HepG2 (cell line): Measurements from ENCODE around the gene PRKAR1B. TPM values are rescaled to one million over a fixed set of nuclear protein-coding genes. Genes with fewer than 3 reads are reported as not detected.

Experiments used
- BRD4 ChIP-seq: sonication (generic); formaldehyde crosslinking; IDR thresholded peaks from 2 replicates; pipeline ENCODE4 v1.4.0; 2020; ENCODE audit warnings: missing genetic modification reagents
- CREM ChIP-seq, 2 experiments: sonication (generic) in 1 of 2; formaldehyde crosslinking in 1 of 2; IDR thresholded peaks; 2 replicates each; pipeline versions ENCODE4 v1.4.0 to v1.6.1; 2016 to 2020; ENCODE audit warnings: antibody characterized with exemption in 1 of 2, mild to moderate bottlenecking in 1 of 2, missing genetic modification reagents in 1 of 2
- FOXC1 ChIP-seq: sonication (generic); formaldehyde crosslinking; IDR thresholded peaks from 2 replicates; pipeline ENCODE4 v1.8.0; 2022; ENCODE audit warnings: mild to moderate bottlenecking, missing genetic modification reagents, borderline replicate concordance
- GATAD1 ChIP-seq: IDR thresholded peaks from 2 replicates; pipeline ENCODE4 v1.6.1; 2016; ENCODE audit warnings: missing genetic modification reagents, missing compliant biosample characterization
- HNRNPK ChIP-seq: fragments of 200-400 bp; formaldehyde crosslinking; IDR thresholded peaks from 2 replicates; pipeline ENCODE4 v1.6.1; 2018; ENCODE audit warnings: low read length, low read depth, moderate library complexity, mild to moderate bottlenecking; ENCODE audit not compliant: poor library complexity, severe bottlenecking
- KDM3A ChIP-seq: IDR thresholded peaks from 2 replicates; pipeline ENCODE4 v1.6.1; 2018; ENCODE audit warnings: low read depth, missing compliant biosample characterization
- MLLT10 ChIP-seq: sonication (generic); formaldehyde crosslinking; IDR thresholded peaks from 2 replicates; pipeline ENCODE4 v1.4.0; 2020; ENCODE audit warnings: missing genetic modification reagents
- MZF1 ChIP-seq: sonication (generic); formaldehyde crosslinking; IDR thresholded peaks from 2 replicates; pipeline ENCODE4 v1.8.1; 2023; ENCODE audit warnings: mild to moderate bottlenecking, missing genetic modification reagents, borderline replicate concordance
- PHF8 ChIP-seq: sonication (generic); formaldehyde crosslinking; IDR thresholded peaks from 2 replicates; pipeline ENCODE4 v1.5.0; 2020; ENCODE audit warnings: missing genetic modification reagents
- RBFOX2 ChIP-seq: fragments of 200-400 bp; formaldehyde crosslinking; IDR thresholded peaks from 2 replicates; pipeline ENCODE4 v1.6.1; 2017; ENCODE audit warnings: low read depth, mild to moderate bottlenecking, low read length
- SAP130 ChIP-seq: IDR thresholded peaks from 2 replicates; pipeline ENCODE4 v1.6.1; 2016; ENCODE audit warnings: low read depth
- TCF7 ChIP-seq: sonication (generic); IDR thresholded peaks from 2 replicates; pipeline ENCODE4 v1.6.1; 2016; ENCODE audit warnings: antibody characterized with exemption, low read depth
- TEAD2 ChIP-seq: sonication (generic); formaldehyde crosslinking; IDR thresholded peaks from 2 replicates; pipeline ENCODE4 v1.9.0; 2021; ENCODE audit warnings: missing genetic modification reagents
- ZNF136 ChIP-seq: sonication (generic); formaldehyde crosslinking; IDR thresholded peaks from 2 replicates; pipeline ENCODE4 v1.8.1; 2022; ENCODE audit warnings: low read depth, mild to moderate bottlenecking, moderate library complexity, missing genetic modification reagents
- ZNF3 ChIP-seq: IDR thresholded peaks from 2 replicates; pipeline ENCODE4 v1.7.0; 2017; ENCODE audit warnings: inconsistent platforms
- ZNF451 ChIP-seq: sonication (generic); formaldehyde crosslinking; IDR thresholded peaks from 2 replicates; pipeline ENCODE4 v1.5.0; 2020; ENCODE audit warnings: mild to moderate bottlenecking, missing genetic modification reagents
- ZNF652 ChIP-seq: IDR thresholded peaks from 2 replicates; pipeline ENCODE4 v1.6.1; 2016; ENCODE audit warnings: low read depth, borderline replicate concordance
- polyA plus RNA-seq, 8 experiments: library from polyadenylated mRNA; depleted of rRNA in 3 of 8; stranded (reverse) in 7 of 8; unstranded in 1 of 8; fragments of >200 nt; fragmentation: Illumina TruSeq in 4 of 8; extraction: Trizol in 4 of 8; gene quantifications; 2 replicates each; pipeline versions ENCODE4 v1.2.1 to v1.2.3, GENCODE V29; 2011 to 2016; ENCODE audit warnings: low read depth in 4 of 8, missing spikeins in 1 of 8, mixed read lengths in 1 of 8; ENCODE audit not compliant: insufficient read depth in 1 of 8
- total RNA-seq, 5 experiments: library from RNA; depleted of rRNA; stranded (reverse); fragments of >200 nt; fragmentation: Illumina TruSeq; extraction: Trizol; gene quantifications; 2 replicates each; pipeline ENCODE4 v1.2.3, GENCODE V29; 2016; ENCODE audit warnings: low read depth in 1 of 5
- TF ChIP-seq, protein P1 (sequence below): sonication (generic); formaldehyde crosslinking; IDR thresholded peaks from 2 replicates; pipeline ENCODE4 v1.5.1; 2020; ENCODE audit warnings: missing genetic modification reagents, mild to moderate bottlenecking, borderline replicate concordance
- TF ChIP-seq, protein P2 (sequence below): fragments of 450-650 bp; IDR thresholded peaks from 2 replicates; pipeline ENCODE4 v1.6.1; 2017; ENCODE audit warnings: mild to moderate bottlenecking
- TF ChIP-seq, protein P3 (sequence below): sonication (generic); formaldehyde crosslinking; IDR thresholded peaks from 2 replicates; pipeline ENCODE4 v1.4.0; 2020; ENCODE audit warnings: missing genetic modification reagents
- TF ChIP-seq, protein P4 (sequence below): fragments of 450-650 bp; IDR thresholded peaks from 2 replicates; pipeline ENCODE4 v1.6.1; 2016
- TF ChIP-seq, protein P5 (sequence below): sonication (generic); formaldehyde crosslinking; conservative IDR thresholded peaks from 2 replicates; pipeline ENCODE4 v1.8.0; 2022; ENCODE audit warnings: low read depth, missing genetic modification reagents
- TF ChIP-seq, protein P6 (sequence below): sonication (generic); formaldehyde crosslinking; IDR thresholded peaks from 2 replicates; pipeline ENCODE4 v1.8.1; 2023; ENCODE audit warnings: mild to moderate bottlenecking, missing genetic modification reagents, borderline replicate concordance

Gene PRKAR1B
- total and polyA plus RNA-seq, 2 of the 13 experiments (the other 11 are each of a cell fraction or from before 2014, with no cell fraction given) = 7.9 to 28.2 TPM

DNA sequence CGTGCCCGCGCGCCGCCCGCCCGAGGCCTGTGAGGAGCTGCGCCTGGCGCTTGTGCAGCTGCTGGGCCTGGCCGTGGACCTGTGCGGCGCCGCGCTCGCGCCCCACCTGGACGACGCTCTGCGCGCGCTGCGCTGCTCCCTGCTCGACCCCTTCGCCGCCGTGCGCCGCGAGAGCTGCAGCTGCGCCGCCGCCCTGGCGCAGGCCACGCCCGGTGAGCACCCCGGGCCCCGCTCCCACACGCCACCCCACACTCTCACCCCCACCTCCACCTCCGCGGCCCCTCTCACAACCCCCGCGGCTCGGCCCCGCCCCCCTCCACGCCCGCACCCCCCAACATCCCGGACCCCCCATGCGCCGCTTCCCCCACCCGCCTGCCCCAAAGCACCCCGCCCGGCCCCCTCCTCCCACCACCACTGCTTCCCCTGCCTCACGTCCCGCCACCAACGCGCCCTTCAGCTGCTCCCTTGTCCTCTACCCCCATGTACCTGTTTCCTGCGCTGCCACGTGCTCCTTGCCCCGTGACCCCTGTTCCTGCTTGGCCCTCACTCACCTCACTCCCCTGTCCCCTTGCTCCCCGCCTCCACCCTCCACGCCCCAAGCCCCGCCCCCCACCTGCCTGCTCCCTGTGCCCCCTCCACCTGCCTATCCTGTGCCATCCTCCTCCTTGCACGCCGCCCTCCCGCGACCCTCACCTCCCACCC is at the start of gene PRKAR1B (continued):
- no peak for TF ChIP-seq RBFOX2
- TF ChIP-seq TEAD2 (CRISPR knock-in tag) = no peak
- no peak for TF ChIP-seq PHF8 (CRISPR knock-in tag)
- 0 out of 2 replicates have a peak, but pooled peaks have one; percentile 33 for TF ChIP-seq SAP130
- TF ChIP-seq, protein P1, sequence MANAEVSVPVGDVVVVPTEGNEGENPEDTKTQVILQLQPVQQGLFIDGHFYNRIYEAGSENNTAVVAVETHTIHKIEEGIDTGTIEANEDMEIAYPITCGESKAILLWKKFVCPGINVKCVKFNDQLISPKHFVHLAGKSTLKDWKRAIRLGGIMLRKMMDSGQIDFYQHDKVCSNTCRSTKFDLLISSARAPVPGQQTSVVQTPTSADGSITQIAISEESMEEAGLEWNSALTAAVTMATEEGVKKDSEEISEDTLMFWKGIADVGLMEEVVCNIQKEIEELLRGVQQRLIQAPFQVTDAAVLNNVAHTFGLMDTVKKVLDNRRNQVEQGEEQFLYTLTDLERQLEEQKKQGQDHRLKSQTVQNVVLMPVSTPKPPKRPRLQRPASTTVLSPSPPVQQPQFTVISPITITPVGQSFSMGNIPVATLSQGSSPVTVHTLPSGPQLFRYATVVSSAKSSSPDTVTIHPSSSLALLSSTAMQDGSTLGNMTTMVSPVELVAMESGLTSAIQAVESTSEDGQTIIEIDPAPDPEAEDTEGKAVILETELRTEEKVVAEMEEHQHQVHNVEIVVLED = no peak
- TF ChIP-seq TCF7 = no peak
- no peak for TF ChIP-seq MLLT10
- no peak for TF ChIP-seq ZNF451
- TF ChIP-seq, protein P2, sequence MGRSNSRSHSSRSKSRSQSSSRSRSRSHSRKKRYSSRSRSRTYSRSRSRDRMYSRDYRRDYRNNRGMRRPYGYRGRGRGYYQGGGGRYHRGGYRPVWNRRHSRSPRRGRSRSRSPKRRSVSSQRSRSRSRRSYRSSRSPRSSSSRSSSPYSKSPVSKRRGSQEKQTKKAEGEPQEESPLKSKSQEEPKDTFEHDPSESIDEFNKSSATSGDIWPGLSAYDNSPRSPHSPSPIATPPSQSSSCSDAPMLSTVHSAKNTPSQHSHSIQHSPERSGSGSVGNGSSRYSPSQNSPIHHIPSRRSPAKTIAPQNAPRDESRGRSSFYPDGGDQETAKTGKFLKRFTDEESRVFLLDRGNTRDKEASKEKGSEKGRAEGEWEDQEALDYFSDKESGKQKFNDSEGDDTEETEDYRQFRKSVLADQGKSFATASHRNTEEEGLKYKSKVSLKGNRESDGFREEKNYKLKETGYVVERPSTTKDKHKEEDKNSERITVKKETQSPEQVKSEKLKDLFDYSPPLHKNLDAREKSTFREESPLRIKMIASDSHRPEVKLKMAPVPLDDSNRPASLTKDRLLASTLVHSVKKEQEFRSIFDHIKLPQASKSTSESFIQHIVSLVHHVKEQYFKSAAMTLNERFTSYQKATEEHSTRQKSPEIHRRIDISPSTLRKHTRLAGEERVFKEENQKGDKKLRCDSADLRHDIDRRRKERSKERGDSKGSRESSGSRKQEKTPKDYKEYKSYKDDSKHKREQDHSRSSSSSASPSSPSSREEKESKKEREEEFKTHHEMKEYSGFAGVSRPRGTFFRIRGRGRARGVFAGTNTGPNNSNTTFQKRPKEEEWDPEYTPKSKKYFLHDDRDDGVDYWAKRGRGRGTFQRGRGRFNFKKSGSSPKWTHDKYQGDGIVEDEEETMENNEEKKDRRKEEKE = no peak
- TF ChIP-seq BRD4 (CRISPR knock-in tag) = no peak
- no peak for TF ChIP-seq ZNF652
- no peak for TF ChIP-seq FOXC1 (CRISPR knock-in tag)
- no peak for TF ChIP-seq CREM (IDR thresholded peaks at IDR 0.05)
- no peak for TF ChIP-seq CREM (CRISPR knock-in tag; IDR thresholded peaks at IDR 0.05)
- TF ChIP-seq KDM3A (CRISPR knock-in tag) = no peak
- TF ChIP-seq ZNF136 = no peak
- no peak for TF ChIP-seq MZF1 (CRISPR knock-in tag)
- TF ChIP-seq, protein P3, sequence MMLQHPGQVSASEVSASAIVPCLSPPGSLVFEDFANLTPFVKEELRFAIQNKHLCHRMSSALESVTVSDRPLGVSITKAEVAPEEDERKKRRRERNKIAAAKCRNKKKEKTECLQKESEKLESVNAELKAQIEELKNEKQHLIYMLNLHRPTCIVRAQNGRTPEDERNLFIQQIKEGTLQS (CRISPR knock-in tag) = no peak
- TF ChIP-seq, protein P4, sequence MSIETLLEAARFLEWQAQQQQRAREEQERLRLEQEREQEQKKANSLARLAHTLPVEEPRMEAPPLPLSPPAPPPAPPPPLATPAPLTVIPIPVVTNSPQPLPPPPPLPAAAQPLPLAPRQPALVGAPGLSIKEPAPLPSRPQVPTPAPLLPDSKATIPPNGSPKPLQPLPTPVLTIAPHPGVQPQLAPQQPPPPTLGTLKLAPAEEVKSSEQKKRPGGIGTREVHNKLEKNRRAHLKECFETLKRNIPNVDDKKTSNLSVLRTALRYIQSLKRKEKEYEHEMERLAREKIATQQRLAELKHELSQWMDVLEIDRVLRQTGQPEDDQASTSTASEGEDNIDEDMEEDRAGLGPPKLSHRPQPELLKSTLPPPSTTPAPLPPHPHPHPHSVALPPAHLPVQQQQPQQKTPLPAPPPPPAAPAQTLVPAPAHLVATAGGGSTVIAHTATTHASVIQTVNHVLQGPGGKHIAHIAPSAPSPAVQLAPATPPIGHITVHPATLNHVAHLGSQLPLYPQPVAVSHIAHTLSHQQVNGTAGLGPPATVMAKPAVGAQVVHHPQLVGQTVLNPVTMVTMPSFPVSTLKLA = peak; percentile 32; the same call in 1 of the 2 replicates
- TF ChIP-seq, protein P5, sequence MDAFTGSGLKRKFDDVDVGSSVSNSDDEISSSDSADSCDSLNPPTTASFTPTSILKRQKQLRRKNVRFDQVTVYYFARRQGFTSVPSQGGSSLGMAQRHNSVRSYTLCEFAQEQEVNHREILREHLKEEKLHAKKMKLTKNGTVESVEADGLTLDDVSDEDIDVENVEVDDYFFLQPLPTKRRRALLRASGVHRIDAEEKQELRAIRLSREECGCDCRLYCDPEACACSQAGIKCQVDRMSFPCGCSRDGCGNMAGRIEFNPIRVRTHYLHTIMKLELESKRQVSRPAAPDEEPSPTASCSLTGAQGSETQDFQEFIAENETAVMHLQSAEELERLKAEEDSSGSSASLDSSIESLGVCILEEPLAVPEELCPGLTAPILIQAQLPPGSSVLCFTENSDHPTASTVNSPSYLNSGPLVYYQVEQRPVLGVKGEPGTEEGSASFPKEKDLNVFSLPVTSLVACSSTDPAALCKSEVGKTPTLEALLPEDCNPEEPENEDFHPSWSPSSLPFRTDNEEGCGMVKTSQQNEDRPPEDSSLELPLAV (CRISPR knock-in tag) = no peak
- TF ChIP-seq GATAD1 (CRISPR knock-in tag) = no peak
- no peak for TF ChIP-seq ZNF3 (CRISPR knock-in tag)
- TF ChIP-seq HNRNPK = peak; percentile 34
- TF ChIP-seq, protein P6, sequence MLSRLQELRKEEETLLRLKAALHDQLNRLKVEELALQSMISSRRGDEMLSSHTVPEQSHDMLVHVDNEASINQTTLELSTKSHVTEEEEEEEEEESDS = no peak
